ENCODE data around the gene ANKS6.

The ANKS6 gene

GRCh38 chr9:98770717-98771116, 25.6 kb downstream of the ANKS6 start:
- no peak for DNase-seq

DNA sequence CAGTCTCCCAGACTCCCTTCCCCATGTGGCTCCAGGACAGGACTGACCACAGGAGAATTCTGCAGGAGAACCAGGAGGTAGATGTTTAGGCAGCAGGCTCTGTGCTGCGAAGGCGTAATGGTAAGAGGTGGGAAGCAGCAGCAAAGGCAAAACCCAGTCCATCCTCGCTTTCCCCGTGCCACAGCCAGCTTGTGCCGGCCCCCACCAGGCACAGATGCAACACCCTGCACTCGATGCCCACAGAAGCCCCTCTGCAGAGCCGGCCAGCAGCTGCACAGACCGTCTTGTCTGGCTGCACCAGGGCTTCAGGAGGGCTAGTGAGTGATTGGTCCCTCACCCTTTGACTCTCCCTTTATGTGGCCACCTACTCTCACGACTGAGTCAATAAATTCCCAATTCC, 28.0 kb downstream of the ANKS6 start:
- DNase-seq = no peak

DNA sequence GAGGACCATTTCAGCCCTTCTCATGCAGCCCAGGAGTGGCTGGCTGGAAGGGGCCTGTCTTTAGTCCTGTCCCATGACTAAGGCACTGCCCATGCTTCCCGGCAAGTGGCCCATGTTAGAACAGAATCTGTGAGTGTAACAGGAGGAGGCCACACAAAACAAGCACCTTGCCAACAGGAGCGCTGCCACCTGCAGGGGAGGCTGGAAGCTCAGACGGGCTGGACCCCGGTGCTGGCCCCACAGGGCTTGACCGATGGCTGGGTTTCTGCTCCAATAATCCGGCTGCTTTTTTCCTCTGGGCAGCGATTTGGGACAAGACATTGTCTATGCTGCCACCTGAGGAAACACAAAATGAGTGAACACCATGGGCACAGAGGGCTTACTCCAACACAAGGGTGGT, 28.4 kb downstream of the ANKS6 start:
- no peak for DNase-seq

- DNase-seq = no peak
Measured at GRCh38 chr9:98767196-98767595, 29.2 kb downstream of the ANKS6 start.

DNA sequence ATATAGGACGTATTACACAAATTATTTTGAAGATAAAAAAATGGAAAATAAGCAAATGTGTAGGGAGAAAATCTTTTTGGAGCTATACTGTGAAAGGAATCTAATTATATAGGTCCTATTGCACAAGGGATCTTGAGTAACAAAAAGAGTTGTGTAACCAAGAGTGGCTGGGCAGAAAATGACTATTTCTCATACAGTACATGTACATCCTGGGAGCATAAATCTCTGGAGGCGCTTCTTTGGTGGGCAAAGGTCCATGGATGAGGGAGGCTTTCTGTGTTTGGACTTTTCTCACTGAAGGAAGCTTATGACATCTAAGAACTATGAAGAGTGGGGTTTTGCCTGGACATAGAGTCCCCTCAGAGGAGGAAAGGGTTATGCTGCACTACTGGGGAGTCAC, 29.8 kb downstream of the ANKS6 start:
- DNase-seq = peak; percentile 9

- DNase-seq = no peak
Measured at GRCh38 chr9:98765256-98765655, 31.1 kb downstream of the ANKS6 start.

GRCh38 chr9:98763986-98764745, 32.2 kb downstream of the ANKS6 start:
- peak; percentile 48 for DNase-seq

- DNase-seq = no peak
Measured at GRCh38 chr9:98760231-98760630, 36.1 kb downstream of the ANKS6 start.

GRCh38 chr9:98755006-98755618, 41.2 kb downstream of the ANKS6 start:
- no peak for DNase-seq

DNA sequence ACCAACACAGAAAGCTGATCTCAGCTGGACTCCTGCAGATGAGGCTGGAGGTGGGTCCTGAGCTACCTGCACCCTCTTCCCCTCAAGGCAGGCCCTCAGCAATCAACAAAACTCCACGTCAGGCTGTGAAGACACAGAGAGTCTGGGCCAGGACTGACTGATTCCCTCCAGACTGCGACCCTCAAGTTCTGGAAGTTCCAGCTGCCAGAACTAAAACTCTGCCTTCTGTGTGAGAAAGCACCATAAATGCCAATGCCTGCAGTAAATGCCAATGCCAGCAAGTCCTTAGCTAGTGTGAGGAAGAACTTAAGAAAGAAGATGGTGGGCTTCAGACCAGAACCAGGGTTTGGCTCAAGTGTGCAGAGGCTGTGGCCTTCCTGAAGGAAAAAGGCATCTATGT, 45.1 kb downstream of the ANKS6 start:
- DNase-seq = no peak

GRCh38 chr9:98750364-98751060, 45.8 kb downstream of the ANKS6 start:
- DNase-seq = no peak

DNA sequence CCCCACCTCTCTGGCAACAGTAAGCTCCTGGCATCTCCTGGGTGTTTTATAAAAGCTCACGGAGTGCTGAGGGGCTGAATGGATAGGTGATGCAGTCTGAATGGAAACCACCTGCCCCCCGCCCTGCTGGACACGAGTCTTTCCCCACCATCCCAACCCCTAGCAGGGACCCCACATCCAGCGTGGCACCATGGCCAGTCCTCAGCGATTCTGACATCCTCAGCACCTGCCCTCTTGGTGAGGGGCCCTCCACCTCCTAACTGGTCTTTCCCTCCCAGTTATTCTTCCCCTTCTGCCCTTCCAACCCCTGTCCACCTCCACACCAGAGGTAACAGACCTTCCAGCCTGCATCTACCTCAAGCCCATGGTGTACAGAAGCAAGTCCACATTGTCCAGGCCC, 48.9 kb downstream of the ANKS6 start:
- DNase-seq = no peak

DNA sequence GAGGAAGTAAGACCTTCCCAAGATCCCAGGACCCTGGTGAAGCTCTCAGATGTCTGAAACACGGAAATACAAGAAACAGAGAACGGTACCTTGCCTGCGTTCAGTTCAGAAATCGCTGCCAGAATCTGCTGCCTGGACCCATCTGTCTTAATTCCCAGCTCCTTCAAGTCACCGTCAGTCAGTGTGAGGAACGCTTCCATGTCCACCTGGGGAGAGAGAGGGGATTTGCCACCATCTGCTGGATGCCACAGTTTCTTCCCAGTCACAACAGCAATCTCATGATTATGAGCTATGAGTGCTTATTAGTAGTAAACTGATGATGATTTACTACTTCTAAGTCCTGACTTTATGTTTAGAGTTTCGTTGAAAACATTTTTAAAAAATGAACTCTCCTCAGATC, 50.9 kb downstream of the ANKS6 start:
- DNase-seq = no peak

GRCh38 chr9:98743818-98744611, 52.3 kb downstream of the ANKS6 start:
- no peak for DNase-seq

- DNase-seq = no peak
Measured at GRCh38 chr9:98743329-98743728, 53.0 kb downstream of the ANKS6 start.

DNA sequence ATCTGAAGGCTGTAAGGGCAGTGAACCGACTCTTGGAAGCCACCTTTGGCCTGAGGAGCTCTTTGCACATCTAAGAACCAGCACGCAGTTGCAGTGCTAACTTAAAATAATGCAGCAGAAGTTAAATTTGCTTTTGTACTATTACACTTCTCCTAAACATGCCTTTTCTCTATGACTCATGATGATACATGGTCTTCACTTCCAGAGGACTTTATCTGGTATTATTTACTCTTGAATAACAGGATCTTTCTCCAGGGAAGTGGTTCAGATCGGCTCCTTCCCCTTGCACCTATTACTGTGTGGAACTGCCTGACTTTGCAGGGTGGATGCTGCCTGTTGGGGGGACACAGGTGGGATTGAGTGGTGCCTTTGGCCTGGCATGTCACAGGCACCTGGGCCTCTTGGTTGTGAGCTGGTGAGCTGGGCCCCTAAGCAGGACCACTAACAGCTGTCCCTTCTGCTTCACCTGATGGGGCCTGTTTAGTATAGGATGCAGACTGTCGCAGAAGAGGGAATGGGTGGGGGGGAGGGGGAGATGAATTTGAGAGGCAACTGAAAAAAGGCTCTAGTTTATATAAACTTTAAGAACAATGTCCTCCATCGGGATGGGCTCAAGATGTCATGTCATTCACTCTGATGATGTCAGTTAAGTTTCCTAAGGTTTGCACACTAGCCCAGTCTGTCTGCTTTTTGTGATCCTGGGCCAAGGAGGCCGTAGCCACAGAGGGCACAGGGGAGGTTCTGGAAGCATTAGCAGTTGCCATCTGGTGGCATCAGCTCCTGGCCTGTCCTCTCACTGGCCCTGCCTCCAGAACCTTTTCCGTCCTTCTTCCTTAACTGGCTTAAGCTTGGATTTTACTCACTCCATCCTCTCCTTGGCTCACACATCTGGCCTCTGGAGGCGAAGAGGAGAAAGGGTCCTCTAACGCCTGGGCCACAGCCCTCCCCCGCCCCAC, 53.8 kb downstream of the ANKS6 start:
- DNase-seq = peak; percentile 58

- DNase-seq = no peak
Measured at GRCh38 chr9:98740226-98740881, 56.0 kb downstream of the ANKS6 start.

DNA sequence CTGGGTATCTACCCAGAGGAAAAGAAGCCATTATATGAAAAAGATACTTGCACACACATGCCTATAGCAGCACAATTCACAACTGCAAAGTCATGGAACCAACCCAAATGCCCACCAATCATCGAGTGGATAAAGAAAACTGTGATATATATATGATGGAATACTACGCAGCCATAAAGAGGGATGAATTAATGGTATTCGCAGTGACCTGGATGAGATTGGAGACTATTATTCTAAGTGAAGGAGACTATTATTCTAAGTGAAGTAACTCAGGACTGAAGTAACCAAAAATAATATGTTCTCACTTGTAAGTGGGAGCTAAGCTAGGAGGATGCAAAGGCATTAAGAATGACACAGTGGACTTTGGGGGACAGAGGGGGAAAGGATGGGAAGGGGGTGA, 57.6 kb downstream of the ANKS6 start:
- DNase-seq = no peak

DNA sequence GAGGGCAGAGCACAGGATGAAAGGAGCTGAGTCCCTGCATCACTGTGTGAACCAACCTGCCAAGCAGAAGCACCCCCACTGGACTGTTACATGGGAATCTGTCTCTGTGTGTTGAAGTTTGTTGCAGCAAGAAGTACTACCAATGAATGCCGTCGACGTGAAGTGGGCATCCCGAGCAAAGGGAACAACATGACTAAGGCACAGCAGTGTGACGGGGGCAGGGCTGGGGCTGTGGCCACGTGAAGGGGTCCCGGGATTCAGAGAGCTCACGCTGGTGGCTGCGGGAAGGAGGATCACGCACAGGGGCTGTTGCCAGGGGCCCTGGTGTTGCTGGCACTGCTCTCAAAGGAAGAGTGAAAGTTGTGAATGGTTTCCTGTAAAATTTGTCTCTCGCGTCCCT, 60.1 kb downstream of the ANKS6 start:
- DNase-seq = peak; percentile 9

DNA sequence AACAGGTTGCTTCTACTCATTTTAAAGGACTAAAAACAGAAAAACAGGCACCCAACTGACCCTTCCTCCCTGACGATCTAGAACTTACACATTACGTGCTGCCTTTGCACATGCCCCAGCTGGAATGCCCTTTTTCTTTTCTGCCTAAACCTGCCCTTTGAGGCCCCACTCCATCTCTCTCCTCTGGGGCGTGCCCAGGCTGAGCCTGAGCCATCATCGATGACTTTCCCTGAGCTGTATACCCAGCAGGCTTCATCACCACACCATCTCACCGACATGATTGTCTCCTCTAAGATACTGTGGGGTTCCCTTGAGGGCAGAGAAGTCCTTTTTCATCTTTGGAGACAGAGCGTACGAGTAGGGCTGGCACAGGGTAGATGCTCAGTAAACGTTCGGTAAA, 63.6 kb downstream of the ANKS6 start:
- DNase-seq = no peak

GRCh38 chr9:98732091-98732490, 64.3 kb downstream of the ANKS6 start:
- DNase-seq = no peak

- no peak for DNase-seq
Measured at GRCh38 chr9:98730871-98731270, 65.5 kb downstream of the ANKS6 start.

All from fibroblast of skin of right biceps (primary cell).